GM23338 (cell line): ENCODE results near the gene SORCS2. TPM values are rescaled to one million over a fixed set of nuclear protein-coding genes. Genes with fewer than 3 reads are reported as not detected.

Source experiments
- ATAC-seq: fragments of 200-7000 bp; cut with Tn5 transposase; 3 replicates; pipeline ENCODE4 v1.9.1; 2020
- DNase-seq: peaks from one replicate; pipeline ENCODE4 v3.0.0-alpha.2; 2015; ENCODE audit warnings: low spot score
- H2AFZ ChIP-seq: fragments of 200-600 bp; sonication (generic); 2 replicates; pipeline ENCODE4 v1.8.0; 2016; ENCODE audit warnings: antibody characterized with exemption, mild to moderate bottlenecking, moderate library complexity
- H3F3A ChIP-seq: fragments of 200-600 bp; sonication (generic); replicated peaks from 2 replicates; pipeline ENCODE4 v1.8.0; 2017; ENCODE audit warnings: antibody characterized with exemption, mixed run types, low read depth
- H3K27ac ChIP-seq: fragments of 200-600 bp; sonication (generic); 2 replicates; pipeline ENCODE4 v1.6.1; 2016; ENCODE audit warnings: low read depth
- H3K27me3 ChIP-seq: fragments of 200-600 bp; sonication (generic); 2 replicates; pipeline ENCODE4 v1.8.0; 2016; ENCODE audit warnings: mild to moderate bottlenecking, mixed run types, moderate library complexity; ENCODE audit not compliant: insufficient read depth
- H3K36me3 ChIP-seq: fragments of 200-600 bp; sonication (generic); 2 replicates; pipeline ENCODE4 v1.8.0; 2016; ENCODE audit warnings: mild to moderate bottlenecking; ENCODE audit not compliant: insufficient read depth
- H3K4me1 ChIP-seq: fragments of 200-600 bp; sonication (generic); 2 replicates; pipeline ENCODE4 v1.8.0; 2016; ENCODE audit warnings: mild to moderate bottlenecking, moderate library complexity; ENCODE audit not compliant: insufficient read depth
- H3K4me2 ChIP-seq: fragments of 200-600 bp; sonication (generic); 2 replicates; pipeline ENCODE4 v1.7.1; 2017; ENCODE audit warnings: mixed run types
- H3K4me3 ChIP-seq: fragments of 200-600 bp; sonication (generic); 2 replicates; pipeline ENCODE4 v1.6.1; 2016; ENCODE audit warnings: mixed run types
- H3K79me2 ChIP-seq: fragments of 200-600 bp; sonication (generic); replicated peaks from 2 replicates; pipeline ENCODE4 v1.8.0; 2017; ENCODE audit warnings: mild to moderate bottlenecking; ENCODE audit not compliant: insufficient read depth
- H3K9me2 ChIP-seq: fragments of 200-600 bp; sonication (generic); 2 replicates; pipeline ENCODE4 v1.8.0; 2017; ENCODE audit not compliant: insufficient read depth
- H4K20me1 ChIP-seq: fragments of 200-600 bp; sonication (generic); replicated peaks from 2 replicates; pipeline ENCODE4 v1.8.0; 2017; ENCODE audit warnings: mild to moderate bottlenecking; ENCODE audit not compliant: insufficient read depth
- H3K27ac Mint-ChIP-seq: 2 replicates; pipeline ENCODE4 v1.8.0; 2020; ENCODE audit warnings: inconsistent platforms, mild to moderate bottlenecking, moderate library complexity, mixed read lengths
- H3K27me3 Mint-ChIP-seq: 3 replicates; pipeline ENCODE4 v1.8.0; 2022; ENCODE audit warnings: low read depth, mild to moderate bottlenecking, moderate library complexity, mixed read lengths, inconsistent platforms; ENCODE audit not compliant: insufficient read depth, poor library complexity
- H3K36me3 Mint-ChIP-seq: 3 replicates; pipeline ENCODE4 v1.8.0; 2021; ENCODE audit warnings: low read depth, mild to moderate bottlenecking, inconsistent platforms, moderate library complexity, mixed read lengths
- H3K4me1 Mint-ChIP-seq: 3 replicates; pipeline ENCODE4 v1.8.0; 2020; ENCODE audit warnings: mild to moderate bottlenecking, inconsistent platforms, mixed read lengths
- H3K4me3 Mint-ChIP-seq: 3 replicates; pipeline ENCODE4 v1.8.0; 2021; ENCODE audit warnings: moderate library complexity, mild to moderate bottlenecking, inconsistent platforms, mixed read lengths
- H3K9me3 Mint-ChIP-seq: 3 replicates; pipeline ENCODE4 v1.8.0; 2020; ENCODE audit warnings: moderate library complexity, mild to moderate bottlenecking, inconsistent platforms, mixed read lengths
- CREB1 ChIP-seq: fragments of 250-450 bp; sonication (Bioruptor Pico); IDR thresholded peaks from 2 replicates; pipeline ENCODE4 v1.5.0; 2020; ENCODE audit warnings: low read depth, mild to moderate bottlenecking, moderate library complexity
- CTCF ChIP-seq, 2 experiments: fragments of 200-600 bp in 1 of 2; sonication (generic) in 1 of 2; conservative IDR thresholded peaks; 2 replicates each; pipeline versions ENCODE4 v1.5.1 to v1.6.1; 2016 to 2017; ENCODE audit warnings: antibody characterized with exemption in 2 of 2, low read depth in 2 of 2, mild to moderate bottlenecking in 2 of 2, moderate library complexity in 1 of 2
- ETS1 ChIP-seq: IDR thresholded peaks from 2 replicates; pipeline ENCODE4 v1.6.1; 2016; ENCODE audit warnings: antibody characterized with exemption
- EZH2 ChIP-seq: fragments of 200-600 bp; sonication (generic); IDR thresholded peaks from one replicate; pipeline ENCODE4 v1.8.0; 2017; ENCODE audit warnings: antibody characterized with exemption, mild to moderate bottlenecking, low read depth; ENCODE audit not compliant: unreplicated experiment
- EZH2phosphoT487 ChIP-seq: fragments of 200-600 bp; sonication (generic); IDR thresholded peaks from one replicate; pipeline ENCODE4 v1.8.1; 2018; ENCODE audit warnings: antibody characterized with exemption; ENCODE audit not compliant: unreplicated experiment
- NANOG ChIP-seq: IDR thresholded peaks from 2 replicates; pipeline ENCODE4 v1.6.1; 2016; ENCODE audit warnings: antibody characterized with exemption, borderline replicate concordance
- POLR2AphosphoS5 ChIP-seq: IDR thresholded peaks from 2 replicates; pipeline ENCODE4 v1.6.1; 2016; ENCODE audit warnings: antibody characterized with exemption, low read depth
- REST ChIP-seq: IDR thresholded peaks from one replicate; pipeline ENCODE4 v1.6.1; 2018; ENCODE audit warnings: antibody characterized with exemption; ENCODE audit not compliant: unreplicated experiment
- STAT1 ChIP-seq: IDR thresholded peaks from one replicate; pipeline ENCODE4 v1.6.1; 2016; ENCODE audit warnings: antibody characterized with exemption; ENCODE audit not compliant: unreplicated experiment
- ZNF114 ChIP-seq: fragments of 250-450 bp; sonication (Bioruptor Pico); IDR thresholded peaks from 2 replicates; pipeline ENCODE4 v1.5.0; 2020; ENCODE audit warnings: mild to moderate bottlenecking, moderate library complexity
- polyA plus RNA-seq: library from polyadenylated mRNA; unstranded; fragments of >200 nt; fragmentation: Nextera tagmentation; extraction: Ambion mirVana; gene quantifications from 2 replicates; pipeline ENCODE4 v1.2.1, GENCODE V29; 2016
- total RNA-seq: library from RNA; depleted of rRNA; stranded (reverse); fragments of >200 nt; shearing (Covaris generic); gene quantifications from 2 replicates; pipeline ENCODE4 v1.2.3, GENCODE V29; 2014

Gene SORCS2
- total and polyA plus RNA-seq, 2 experiments from 2014 or later: 0.47 to 2.4 TPM

GRCh38 chr4:7721984-7722551 lies 529.7 kb downstream of the SORCS2 start:
- Mint-ChIP-seq H3K4me1 (0 out of 3 replicates have a peak, but pooled peaks cover 2% of the 10 kb centered on the region), H3K27me3 (peaks cover 8% of the 10 kb centered on the region), H3K27ac (no peak overlapping the region), H3K36me3 (no peaks in the 10 kb centered on the region), H3K9me3 (0 out of 3 replicates have a peak, but pooled peaks cover 3% of the 10 kb centered on the region), H3K4me3 (no peak overlapping the region)
- Histone ChIP-seq H3K36me3 (no peaks in the 10 kb centered on the region), H3K27ac (no peak overlapping the region), H4K20me1 (no peaks in the 10 kb centered on the region), H3K79me2 (no peaks in the 10 kb centered on the region), H3K4me1 (no peaks in the 10 kb centered on the region; the same call in 1 of the 2 replicates), H3K4me3 (no peak overlapping the region), H3K4me2 (no peak overlapping the region), H2AFZ (no peak overlapping the region), H3K27me3 (no peaks in the 10 kb centered on the region), H3F3A (no peaks in the 10 kb centered on the region), H3K9me2 (no peaks in the 10 kb centered on the region)
- TF ChIP-seq STAT1 (no peak), CTCF (conservative IDR thresholded peaks at IDR 0.05; ENCODE audit: low read depth in 2 of 2) (peak; percentile 23 to 47; a peak in 2 of 4 replicates)
- ATAC-seq (no peak), DNase-seq (no peak)

- Histone ChIP-seq H3K4me1 (no peaks in the 10 kb centered on the region; the same call in 1 of the 2 replicates), H3F3A (no peaks in the 10 kb centered on the region), H4K20me1 (no peaks in the 10 kb centered on the region), H3K4me2 (no peak overlapping the region), H3K79me2 (no peaks in the 10 kb centered on the region), H3K27me3 (no peaks in the 10 kb centered on the region), H3K9me2 (no peaks in the 10 kb centered on the region), H2AFZ (no peak overlapping the region), H3K27ac (no peak overlapping the region), H3K36me3 (no peaks in the 10 kb centered on the region), H3K4me3 (no peak overlapping the region)
- DNase-seq (no peak), ATAC-seq (no peak)
- no peak overlapping the region for H3K27ac Mint-ChIP-seq
- H3K4me3 Mint-ChIP-seq: no peak overlapping the region
- 0 out of 3 replicates have a peak, but pooled peaks cover 3% of the 10 kb centered on the region for H3K9me3 Mint-ChIP-seq
- H3K4me1 Mint-ChIP-seq: 0 out of 3 replicates have a peak, but pooled peaks cover 2% of the 10 kb centered on the region
- no peaks in the 10 kb centered on the region for H3K36me3 Mint-ChIP-seq
- peaks cover 8% of the 10 kb centered on the region for H3K27me3 Mint-ChIP-seq
- TF ChIP-seq REST (no peak), ETS1 (no peak), CREB1 (CRISPR knock-in tag) (no peak), STAT1 (no peak), EZH2phosphoT487 (no peak), CTCF (conservative IDR thresholded peaks at IDR 0.05; ENCODE audit: low read depth in 2 of 2) (no peak), EZH2 (no peak), NANOG (no peak), POLR2AphosphoS5 (no peak), ZNF114 (no peak)
Measured at GRCh38 chr4:7722766-7723387, 530.5 kb downstream of the SORCS2 start.
